Neural progenitor cell (in vitro differentiated cells): Measurements from ENCODE around the gene MRPS27.

Experiments used
- EZH2 ChIP-seq: fragments of 200-600 bp; sonication (generic); IDR thresholded peaks from 2 replicates; pipeline ENCODE4 v1.6.1; 2017; ENCODE audit warnings: antibody characterized with exemption, mild to moderate bottlenecking, moderate library complexity
- EZH2phosphoT487 ChIP-seq: fragments of 200-600 bp; sonication (generic); IDR thresholded peaks from 2 replicates; pipeline ENCODE4 v1.6.1; 2017; ENCODE audit warnings: antibody characterized with exemption
- TF ChIP-seq, protein P1 (sequence below): fragments of 200-600 bp; sonication (generic); IDR thresholded peaks from 2 replicates; pipeline ENCODE4 v1.5.1; 2017; ENCODE audit warnings: antibody characterized with exemption, mild to moderate bottlenecking

DNA sequence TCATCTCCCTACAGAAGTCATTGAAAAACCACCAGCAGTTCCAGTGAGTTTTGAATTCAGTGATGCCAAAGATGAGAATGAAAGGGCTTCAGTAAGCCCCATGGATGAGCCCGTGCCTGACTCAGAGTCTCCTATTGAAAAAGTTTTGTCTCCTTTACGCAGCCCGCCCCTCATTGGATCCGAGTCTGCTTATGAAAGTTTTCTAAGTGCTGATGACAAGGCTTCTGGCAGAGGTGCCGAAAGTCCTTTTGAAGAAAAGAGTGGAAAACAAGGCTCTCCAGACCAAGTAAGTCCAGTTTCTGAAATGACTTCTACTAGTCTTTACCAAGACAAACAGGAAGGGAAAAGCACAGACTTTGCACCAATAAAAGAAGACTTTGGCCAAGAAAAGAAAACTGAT is 122.6 kb downstream of the MRPS27 start:
- TF ChIP-seq EZH2 (no peak), EZH2phosphoT487 (no peak)
- TF ChIP-seq, protein P1, sequence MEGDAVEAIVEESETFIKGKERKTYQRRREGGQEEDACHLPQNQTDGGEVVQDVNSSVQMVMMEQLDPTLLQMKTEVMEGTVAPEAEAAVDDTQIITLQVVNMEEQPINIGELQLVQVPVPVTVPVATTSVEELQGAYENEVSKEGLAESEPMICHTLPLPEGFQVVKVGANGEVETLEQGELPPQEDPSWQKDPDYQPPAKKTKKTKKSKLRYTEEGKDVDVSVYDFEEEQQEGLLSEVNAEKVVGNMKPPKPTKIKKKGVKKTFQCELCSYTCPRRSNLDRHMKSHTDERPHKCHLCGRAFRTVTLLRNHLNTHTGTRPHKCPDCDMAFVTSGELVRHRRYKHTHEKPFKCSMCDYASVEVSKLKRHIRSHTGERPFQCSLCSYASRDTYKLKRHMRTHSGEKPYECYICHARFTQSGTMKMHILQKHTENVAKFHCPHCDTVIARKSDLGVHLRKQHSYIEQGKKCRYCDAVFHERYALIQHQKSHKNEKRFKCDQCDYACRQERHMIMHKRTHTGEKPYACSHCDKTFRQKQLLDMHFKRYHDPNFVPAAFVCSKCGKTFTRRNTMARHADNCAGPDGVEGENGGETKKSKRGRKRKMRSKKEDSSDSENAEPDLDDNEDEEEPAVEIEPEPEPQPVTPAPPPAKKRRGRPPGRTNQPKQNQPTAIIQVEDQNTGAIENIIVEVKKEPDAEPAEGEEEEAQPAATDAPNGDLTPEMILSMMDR = no peak
